ENCODE measurements around the gene PABPN1L. TPM values are rescaled to one million over a fixed set of nuclear protein-coding genes. Genes with fewer than 3 reads are reported as not detected.

PABPN1L gene
- total and polyA plus RNA-seq, 2 of the 13 experiments (the other 11 are each of a cell fraction or from before 2014, with no cell fraction given): not detected

GRCh38 chr16:88915639-88916327, 49.3 kb upstream of the PABPN1L start (continued):
- no peak for TF ChIP-seq AHDC1 (CRISPR knock-in tag; IDR thresholded peaks at IDR 0.05; ENCODE audit: borderline replicate concordance)
- TF ChIP-seq ZNF589 (CRISPR knock-in tag; conservative IDR thresholded peaks at IDR 0.05): 0 out of 2 replicates have a peak, but pooled peaks have one; percentile 30
- 0 out of 2 replicates have a peak, but pooled peaks have one; percentile 16 for TF ChIP-seq FOXO4 (CRISPR knock-in tag; conservative IDR thresholded peaks at IDR 0.05)
- TF ChIP-seq MLLT10 (CRISPR knock-in tag; IDR thresholded peaks at IDR 0.05): no peak
- TF ChIP-seq ARNT (IDR thresholded peaks at IDR 0.05): no peak
- no peak for TF ChIP-seq POLR2AphosphoS2 (IDR thresholded peaks at IDR 0.05; ENCODE audit: low read depth, low read length)
- TF ChIP-seq ZNF672 (CRISPR knock-in tag; IDR thresholded peaks at IDR 0.05): peak; percentile 54; the same call in 1 of the 2 replicates
- TF ChIP-seq TIGD3 (CRISPR knock-in tag; IDR thresholded peaks at IDR 0.05; ENCODE audit: borderline replicate concordance): no peak
- TF ChIP-seq MNT (IDR thresholded peaks at IDR 0.05): peak; percentile 95
- TF ChIP-seq EED (CRISPR knock-in tag; IDR thresholded peaks at IDR 0.05): no peak

Data from HepG2 (cell line).